ENCODE data around the gene MIOX.
"Not testable (repeated sequence)": the region's sequence is repeated elsewhere in the genome, so short reads cannot be mapped to it uniquely, and the experiment has no call there.

MIOX gene

GRCh38 chr22:50528682-50529415 lies 42.2 kb downstream of the MIOX start:
- DNase-seq = no peak

GRCh38 chr22:50529416-50529896 lies 42.8 kb downstream of the MIOX start:
- no peak for DNase-seq

GRCh38 chr22:50529897-50530579 lies 43.4 kb downstream of the MIOX start, which contains the start of gene TYMP:
TYMP (minus strand) TSS chr22:50530012; CDS start chr22:50529709, 303 bp downstream.
- peak in 2 of 56 donors; percentile 13 to 24 for DNase-seq

GRCh38 chr22:50530580-50530876 lies 43.9 kb downstream of the MIOX start:
- DNase-seq = no peak

GRCh38 chr22:50530877-50531545 lies 44.4 kb downstream of the MIOX start:
- peak in 1 of 56 donors; percentile 6 for DNase-seq

GRCh38 chr22:50531546-50531961 lies 44.9 kb downstream of the MIOX start:
- no peak for DNase-seq

GRCh38 chr22:50531962-50532674 lies 45.5 kb downstream of the MIOX start:
- peak in 1 of 56 donors; percentile 28 for DNase-seq

GRCh38 chr22:50532824-50533796 lies 46.5 kb downstream of the MIOX start:
- no peak for DNase-seq

GRCh38 chr22:50533856-50534711 lies 47.4 kb downstream of the MIOX start:
- not testable (repeated sequence) for DNase-seq

- no peak for DNase-seq
Measured at GRCh38 chr22:50535113-50535512, 48.5 kb downstream of the MIOX start.

GRCh38 chr22:50536226-50536625 lies 49.6 kb downstream of the MIOX start:
- no peak for DNase-seq

- DNase-seq = no peak
Measured at GRCh38 chr22:50537765-50538164, 51.1 kb downstream of the MIOX start.

Measured in nucleus accumbens (tissue), 56 donors.